NOMO-1 treated with DMSO at 0.1 percent for 48 hours (cell line): ENCODE results near the gene LIMCH1.

ENCODE experiments used
- DNase-seq: peaks from one replicate; lab custom pipeline; 2025; ENCODE audit not compliant: unreplicated experiment; lab: John Stamatoyannopoulos, UW

Gene LIMCH1

DNA sequence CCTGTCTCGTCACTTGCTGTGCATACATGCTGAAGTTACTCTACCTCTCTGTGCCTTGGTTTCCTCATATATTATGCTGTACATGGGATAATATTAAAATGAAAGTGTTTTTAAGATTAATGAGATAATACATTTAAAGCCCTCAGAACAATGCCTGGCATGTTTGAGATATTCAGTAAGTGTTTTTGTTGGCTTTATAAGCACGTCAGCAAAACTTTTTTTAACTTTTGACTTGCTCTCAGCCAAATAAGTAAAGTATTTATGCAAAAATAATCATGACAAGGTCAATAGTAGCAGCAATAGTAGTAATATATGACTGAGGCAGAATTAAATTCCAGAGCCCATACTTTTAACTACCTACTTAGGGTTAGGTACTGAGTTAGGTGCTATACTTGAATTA lies 29.2 kb downstream of the LIMCH1 start:
- no peak for DNase-seq

DNA sequence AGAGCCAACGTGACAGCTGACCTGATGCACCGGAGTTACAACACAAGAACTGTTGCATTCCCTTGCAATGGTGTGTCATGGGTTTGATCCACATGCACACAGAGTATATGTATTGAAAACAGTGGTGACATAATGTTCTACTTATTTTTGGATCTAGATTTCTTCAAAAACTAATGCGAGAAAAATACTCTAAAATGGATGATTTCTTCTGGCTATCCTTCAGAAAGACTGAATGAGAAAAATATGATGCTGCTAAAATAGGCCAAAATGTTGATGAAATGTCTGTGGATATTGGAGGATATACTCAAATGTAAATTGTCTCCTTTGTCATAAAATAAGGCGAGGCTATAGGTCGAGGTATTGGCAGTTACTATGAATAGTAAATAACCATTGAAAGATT lies 30.4 kb downstream of the LIMCH1 start:
- no peak for DNase-seq

DNA sequence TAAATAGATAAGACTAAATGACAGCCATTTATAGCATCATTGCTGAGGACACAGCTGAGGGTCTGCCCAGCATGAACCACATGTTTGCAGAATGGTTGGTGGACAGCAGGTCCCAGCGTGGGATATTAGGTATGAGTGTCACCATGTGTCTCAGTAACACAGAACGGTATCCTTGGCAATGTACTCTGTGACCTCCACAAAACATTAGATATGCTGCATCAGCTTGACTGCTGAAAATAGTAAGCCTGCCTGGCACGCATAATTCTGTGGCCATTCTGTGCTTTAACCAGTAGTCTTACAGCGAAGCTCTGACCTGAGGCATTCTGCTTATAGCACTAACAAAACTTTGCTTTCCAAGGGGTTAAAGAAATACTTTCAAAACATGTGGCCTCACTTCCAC lies 32.0 kb downstream of the LIMCH1 start:
- DNase-seq: no peak

DNA sequence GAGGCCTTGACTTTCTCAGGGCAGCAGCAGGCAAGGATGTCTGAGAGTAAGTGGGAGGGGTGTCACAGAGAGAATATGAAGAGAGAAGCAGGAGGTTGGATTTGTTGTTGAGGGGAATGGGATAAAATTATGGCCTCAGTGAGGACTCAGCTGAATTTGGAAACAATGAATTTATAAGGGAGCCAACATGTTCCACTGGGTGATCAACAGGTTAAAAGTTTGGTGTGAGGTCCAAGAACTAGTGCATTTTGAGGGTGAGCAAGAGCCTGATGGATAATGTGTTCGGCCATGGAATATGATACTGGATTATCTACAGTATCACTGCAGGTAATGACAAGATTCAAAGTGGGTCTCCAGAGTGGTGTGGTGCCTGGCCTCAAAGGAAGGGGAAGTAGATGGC lies 33.5 kb downstream of the LIMCH1 start:
- DNase-seq: no peak

GRCh38 chr4:41572516-41572915 lies 34.6 kb downstream of the LIMCH1 start:
- no peak for DNase-seq

GRCh38 chr4:41572956-41573355 lies 35.0 kb downstream of the LIMCH1 start:
- no peak for DNase-seq

GRCh38 chr4:41573502-41574001 lies 35.6 kb downstream of the LIMCH1 start:
- DNase-seq: no peak

GRCh38 chr4:41575207-41575606 lies 37.2 kb downstream of the LIMCH1 start:
- no peak for DNase-seq

GRCh38 chr4:41575665-41576064 lies 37.7 kb downstream of the LIMCH1 start:
- no peak for DNase-seq

DNA sequence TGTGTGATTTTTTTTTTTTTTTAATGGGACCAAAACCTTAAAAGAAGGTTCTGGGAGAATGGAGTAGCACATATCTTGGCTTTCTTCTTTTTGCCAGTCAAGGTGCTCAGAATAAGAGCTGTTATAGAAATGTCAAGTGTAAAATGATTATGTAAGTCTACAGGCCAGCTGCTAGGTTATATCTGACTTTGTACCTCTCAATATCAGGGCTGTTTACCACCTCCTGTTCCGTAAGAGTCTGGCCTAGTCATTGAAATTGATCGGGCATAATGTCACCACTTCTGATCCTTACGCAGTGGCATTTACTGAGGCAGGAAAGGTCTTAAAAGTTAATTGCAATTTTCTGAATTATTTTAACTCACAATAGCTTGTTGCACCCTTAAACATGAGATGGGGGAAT lies 41.1 kb downstream of the LIMCH1 start:
- no peak for DNase-seq

DNA sequence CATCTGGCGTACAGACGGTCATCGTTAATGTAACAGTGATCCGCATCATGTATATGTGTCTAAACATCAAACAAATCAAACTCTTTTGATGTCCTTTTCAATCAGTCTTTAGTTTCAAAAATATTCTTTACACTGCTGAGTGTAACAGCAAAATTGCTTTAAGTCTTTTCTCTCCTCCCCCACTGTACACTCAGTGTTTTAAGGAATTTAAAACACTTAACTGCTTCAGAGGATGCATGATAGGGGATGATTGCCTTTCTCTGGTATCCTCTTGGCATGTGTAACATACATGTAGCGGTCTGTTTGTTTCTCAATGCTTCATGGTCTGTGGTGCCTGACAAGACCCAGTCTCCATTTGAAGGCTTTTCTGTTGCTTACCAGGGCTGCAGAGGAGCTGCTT lies 41.6 kb downstream of the LIMCH1 start:
- DNase-seq: no peak

GRCh38 chr4:41580007-41580406 lies 42.0 kb downstream of the LIMCH1 start:
- no peak for DNase-seq

- DNase-seq: no peak
These were observed 48.8 kb downstream of the LIMCH1 start for GRCh38 chr4:41586675-41587225.

- DNase-seq: no peak
These were observed 49.3 kb downstream of the LIMCH1 start for GRCh38 chr4:41587286-41587685.

DNA sequence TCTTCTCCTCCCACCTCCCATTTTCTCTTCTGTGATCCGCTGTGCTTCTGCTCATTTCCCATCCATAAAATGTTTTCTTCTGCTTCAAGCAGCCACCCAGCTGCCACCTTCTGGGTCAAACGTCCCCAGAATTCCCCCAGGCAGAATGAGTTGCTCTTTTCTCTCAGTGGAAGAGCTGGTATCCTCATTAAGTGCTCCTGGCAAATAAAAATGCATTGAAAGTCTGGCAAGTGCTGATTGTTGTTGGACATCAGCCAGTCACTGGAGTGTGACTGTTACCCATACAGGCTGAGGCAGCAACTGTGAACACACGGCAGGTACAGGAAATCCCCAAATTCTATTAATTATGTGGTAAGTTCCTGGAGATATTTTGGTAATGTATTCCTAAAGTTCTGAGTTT lies 52.6 kb downstream of the LIMCH1 start:
- no peak for DNase-seq

- DNase-seq: no peak
These were observed 56.5 kb downstream of the LIMCH1 start for GRCh38 chr4:41594432-41594831.

DNA sequence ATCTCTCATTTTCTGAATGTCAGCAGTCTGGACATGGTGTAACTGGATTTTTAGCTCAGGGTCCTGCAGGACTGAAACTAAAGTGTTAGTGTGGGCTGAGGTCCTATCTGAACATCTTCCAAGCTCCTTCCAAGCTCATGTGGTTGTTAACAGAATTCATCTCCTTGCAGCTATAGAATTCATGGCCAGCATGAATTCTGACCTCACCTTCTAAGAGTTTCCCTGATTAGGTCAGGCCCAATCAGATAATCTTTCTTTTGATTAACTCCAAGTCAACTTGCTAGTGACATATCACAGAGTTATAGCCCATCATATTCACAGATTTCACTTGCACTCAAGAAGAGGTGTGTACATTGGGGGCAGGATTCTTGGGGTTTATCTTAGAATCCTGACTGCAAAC lies 59.5 kb downstream of the LIMCH1 start:
- no peak for DNase-seq

- no peak for DNase-seq
These were observed 60.6 kb downstream of the LIMCH1 start for GRCh38 chr4:41598580-41598979.

GRCh38 chr4:41599192-41599786 lies 61.3 kb downstream of the LIMCH1 start:
- DNase-seq: no peak

DNA sequence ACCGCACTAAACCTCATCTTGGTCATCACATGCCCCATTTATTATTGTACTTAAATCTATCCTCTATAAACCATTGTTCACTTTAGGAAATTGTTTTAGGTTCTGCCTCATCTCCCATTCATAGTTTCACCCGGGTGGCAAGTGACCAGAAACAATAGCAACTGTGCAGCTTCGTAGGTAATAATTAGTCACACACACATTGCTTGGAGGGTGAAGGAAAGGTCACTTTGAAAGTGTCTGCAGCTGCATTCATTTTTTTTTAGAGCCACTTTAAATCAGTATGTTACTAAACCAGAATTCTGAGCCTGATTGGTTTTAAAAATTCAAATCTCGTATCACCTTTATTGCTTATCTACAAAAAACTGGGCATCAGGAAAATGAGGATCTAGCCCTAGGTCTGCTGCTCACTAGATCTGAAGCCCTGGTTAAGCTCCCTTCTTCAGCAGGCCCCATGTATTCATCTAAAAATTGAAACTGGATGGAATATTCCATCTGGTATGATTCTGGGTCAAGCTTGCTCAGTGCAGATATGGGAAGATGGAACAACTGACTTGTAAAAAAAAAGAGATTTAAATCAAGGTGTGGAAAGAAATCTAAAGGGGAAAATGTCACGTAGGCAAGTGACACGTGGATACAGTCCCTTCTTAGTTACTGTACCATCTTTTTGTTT lies 62.4 kb downstream of the LIMCH1 start:
- DNase-seq: no peak

DNA sequence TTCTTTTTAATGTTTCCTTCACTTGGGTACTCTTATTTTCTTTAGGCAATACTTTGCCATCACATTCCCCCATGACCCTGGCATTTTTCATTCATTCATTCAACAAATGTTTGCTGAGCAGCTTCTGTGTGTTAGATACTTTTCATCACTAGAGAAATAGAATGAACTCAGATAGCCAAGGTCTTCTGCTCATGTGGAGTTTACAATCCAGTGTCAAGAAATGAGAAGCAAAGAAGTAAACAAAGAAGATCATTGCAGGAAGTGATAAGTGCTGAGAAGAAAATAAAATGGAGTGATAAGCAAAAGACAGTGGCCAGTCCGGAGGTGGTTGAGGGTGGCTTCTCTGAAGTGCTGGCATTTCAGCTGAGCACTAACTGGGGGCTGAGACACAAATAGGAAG lies 63.1 kb downstream of the LIMCH1 start:
- DNase-seq: no peak

- no peak for DNase-seq
These were observed 64.2 kb downstream of the LIMCH1 start for GRCh38 chr4:41602113-41602512.
